Activated T-helper 17 cell treated with anti-CD3 and anti-CD28 coated beads, Interleukin-2, amount 50 U/mL, for 72 hours (primary cell): ENCODE data around the gene LUC7L3. TPM values are rescaled to one million over a fixed set of nuclear protein-coding genes. Genes with fewer than 3 reads are reported as not detected.
"Not testable (repeated sequence)": the region's sequence is repeated elsewhere in the genome, so short reads cannot be mapped to it uniquely, and the experiment has no call there.

Source experiments
- ATAC-seq: fragments of 150-1000 bp; cut with Tn5 transposase; replicated peaks from 2 replicates; pipeline ENCODE4 v1.10.0; 2021; ENCODE audit warnings: mild to moderate bottlenecking, moderate library complexity
- H3K27ac Mint-ChIP-seq: one replicate; pipeline ENCODE4 v1.8.0; 2022; ENCODE audit warnings: mixed read lengths
- H3K27me3 Mint-ChIP-seq: one replicate; pipeline ENCODE4 v1.8.0; 2022; ENCODE audit warnings: mixed read lengths
- H3K36me3 Mint-ChIP-seq: one replicate; pipeline ENCODE4 v1.8.0; 2022; ENCODE audit warnings: low read depth, mild to moderate bottlenecking, mixed read lengths
- H3K4me1 Mint-ChIP-seq: one replicate; pipeline ENCODE4 v1.8.0; 2022; ENCODE audit warnings: mixed read lengths
- H3K4me3 Mint-ChIP-seq: one replicate; pipeline ENCODE4 v1.8.0; 2022; ENCODE audit warnings: mild to moderate bottlenecking, mixed read lengths
- H3K9me3 Mint-ChIP-seq: one replicate; pipeline ENCODE4 v1.8.0; 2022; ENCODE audit warnings: mixed read lengths
- total RNA-seq, 2 donors: library from RNA; stranded (reverse); gene quantifications; one replicate each; pipeline ENCODE4 v1.2.3, GENCODE V29; 2022

LUC7L3 gene
- total RNA-seq, 2 donors from 2014 or later, result 113 to 142 TPM

- H3K36me3 Mint-ChIP-seq, result peaks cover 4% of the 10 kb centered on the region
- peaks cover 11% of the 10 kb centered on the region for H3K4me1 Mint-ChIP-seq
- ATAC-seq, result no peak
- H3K4me3 Mint-ChIP-seq, result no peak overlapping the region
- H3K27me3 Mint-ChIP-seq, result no peaks in the 10 kb centered on the region
- H3K27ac Mint-ChIP-seq, result no peak overlapping the region
- H3K9me3 Mint-ChIP-seq, result no peaks in the 10 kb centered on the region
Measured at GRCh38 chr17:50712641-50713040, 6.8 kb upstream of the LUC7L3 start.

- no peak for ATAC-seq
- peaks cover 11% of the 10 kb centered on the region for H3K36me3 Mint-ChIP-seq
- H3K4me1 Mint-ChIP-seq, result no peaks in the 10 kb centered on the region
- H3K27ac Mint-ChIP-seq, result no peak overlapping the region
- H3K4me3 Mint-ChIP-seq, result no peak overlapping the region
- no peaks in the 10 kb centered on the region for H3K9me3 Mint-ChIP-seq
- no peaks in the 10 kb centered on the region for H3K27me3 Mint-ChIP-seq
Measured at GRCh38 chr17:50715471-50715870, 3.9 kb upstream of the LUC7L3 start.

- Mint-ChIP-seq H3K27me3 (no peaks in the 10 kb centered on the region), H3K4me3 (peak overlapping the region; percentile 90), H3K4me1 (peaks cover 14% of the 10 kb centered on the region), H3K36me3 (peaks cover 52% of the 10 kb centered on the region), H3K9me3 (no peaks in the 10 kb centered on the region), H3K27ac (peak overlapping the region; percentile 88)
- no peak for ATAC-seq
Measured at GRCh38 chr17:50719924-50720794, 756 bp downstream of the LUC7L3 start.

GRCh38 chr17:50721194-50722010, 2.0 kb downstream of the LUC7L3 start:
- Mint-ChIP-seq H3K4me3 (peak overlapping the region; percentile 90), H3K9me3 (no peaks in the 10 kb centered on the region), H3K36me3 (peaks cover 58% of the 10 kb centered on the region), H3K4me1 (peaks cover 14% of the 10 kb centered on the region), H3K27me3 (no peaks in the 10 kb centered on the region), H3K27ac (peak overlapping the region; percentile 88)
- ATAC-seq, result no peak

- peak overlapping the region; percentile 90 for H3K4me3 Mint-ChIP-seq
- no peaks in the 10 kb centered on the region for H3K27me3 Mint-ChIP-seq
- ATAC-seq, result no peak
- no peaks in the 10 kb centered on the region for H3K9me3 Mint-ChIP-seq
- H3K36me3 Mint-ChIP-seq, result peaks cover 67% of the 10 kb centered on the region
- no peak overlapping the region for H3K27ac Mint-ChIP-seq
- peaks cover 22% of the 10 kb centered on the region for H3K4me1 Mint-ChIP-seq
Measured at GRCh38 chr17:50722746-50723145, 3.3 kb downstream of the LUC7L3 start.

- not testable (repeated sequence) for H3K27ac Mint-ChIP-seq, H3K27me3 Mint-ChIP-seq, H3K4me3 Mint-ChIP-seq, ATAC-seq, H3K9me3 Mint-ChIP-seq
- peaks cover 76% of the 10 kb centered on the region for H3K36me3 Mint-ChIP-seq
- peaks cover 28% of the 10 kb centered on the region for H3K4me1 Mint-ChIP-seq
Measured at GRCh38 chr17:50724622-50725021, 5.2 kb downstream of the LUC7L3 start.

- H3K27ac Mint-ChIP-seq, result no peak overlapping the region
- H3K27me3 Mint-ChIP-seq, result no peaks in the 10 kb centered on the region
- H3K36me3 Mint-ChIP-seq, result peaks cover 62% of the 10 kb centered on the region
- no peaks in the 10 kb centered on the region for H3K9me3 Mint-ChIP-seq
- peaks cover 28% of the 10 kb centered on the region for H3K4me1 Mint-ChIP-seq
- ATAC-seq, result no peak
- peak overlapping the region; percentile 12 for H3K4me3 Mint-ChIP-seq
Measured at GRCh38 chr17:50725769-50726655, 6.6 kb downstream of the LUC7L3 start.

- Mint-ChIP-seq H3K4me1 (peaks cover 25% of the 10 kb centered on the region), H3K9me3 (no peaks in the 10 kb centered on the region), H3K36me3 (peaks cover 62% of the 10 kb centered on the region), H3K4me3 (peak overlapping the region; percentile 48), H3K27me3 (no peaks in the 10 kb centered on the region), H3K27ac (peak overlapping the region; percentile 55)
- no peak for ATAC-seq
Measured at GRCh38 chr17:50728112-50728429, 8.7 kb downstream of the LUC7L3 start.

- peak; percentile 86 for ATAC-seq
- Mint-ChIP-seq H3K4me1 (peaks cover 25% of the 10 kb centered on the region), H3K36me3 (peaks cover 56% of the 10 kb centered on the region), H3K27me3 (no peaks in the 10 kb centered on the region), H3K27ac (peak overlapping the region; percentile 55), H3K9me3 (no peaks in the 10 kb centered on the region), H3K4me3 (peak overlapping the region; percentile 48)
Measured at GRCh38 chr17:50728881-50729765, 9.7 kb downstream of the LUC7L3 start.

- Mint-ChIP-seq H3K36me3 (peaks cover 66% of the 10 kb centered on the region), H3K27ac (peak overlapping the region; percentile 78), H3K9me3 (no peaks in the 10 kb centered on the region), H3K4me1 (peaks cover 30% of the 10 kb centered on the region), H3K4me3 (peak overlapping the region; percentile 22), H3K27me3 (no peaks in the 10 kb centered on the region)
- ATAC-seq, result no peak
Measured at GRCh38 chr17:50731575-50732460, 12.4 kb downstream of the LUC7L3 start.

- no peak overlapping the region for H3K27ac Mint-ChIP-seq
- H3K27me3 Mint-ChIP-seq, result no peaks in the 10 kb centered on the region
- H3K4me3 Mint-ChIP-seq, result no peak overlapping the region
- no peaks in the 10 kb centered on the region for H3K9me3 Mint-ChIP-seq
- no peak for ATAC-seq
- peaks cover 81% of the 10 kb centered on the region for H3K36me3 Mint-ChIP-seq
- H3K4me1 Mint-ChIP-seq, result peaks cover 34% of the 10 kb centered on the region
Measured at GRCh38 chr17:50735287-50735686, 15.9 kb downstream of the LUC7L3 start.

GRCh38 chr17:50737118-50737698, 17.8 kb downstream of the LUC7L3 start:
- no peaks in the 10 kb centered on the region for H3K9me3 Mint-ChIP-seq
- no peak overlapping the region for H3K27ac Mint-ChIP-seq
- no peak overlapping the region for H3K4me3 Mint-ChIP-seq
- ATAC-seq, result peak; percentile 97
- no peaks in the 10 kb centered on the region for H3K27me3 Mint-ChIP-seq
- H3K36me3 Mint-ChIP-seq, result peaks cover 88% of the 10 kb centered on the region
- peaks cover 24% of the 10 kb centered on the region for H3K4me1 Mint-ChIP-seq
